GM19397 (cell line): ENCODE results near the gene IGF2BP3.
"Not testable (repeated sequence)": the region's sequence is repeated elsewhere in the genome, so short reads cannot be mapped to it uniquely, and the experiment has no call there.

Source experiments
- ATAC-seq: cut with Tn5 transposase; IDR thresholded peaks from one replicate; pipeline ENCODE4 v1.9.1; 2021; ENCODE audit warnings: mild to moderate bottlenecking, moderate library complexity; ENCODE audit not compliant: unreplicated experiment

The IGF2BP3 gene

DNA sequence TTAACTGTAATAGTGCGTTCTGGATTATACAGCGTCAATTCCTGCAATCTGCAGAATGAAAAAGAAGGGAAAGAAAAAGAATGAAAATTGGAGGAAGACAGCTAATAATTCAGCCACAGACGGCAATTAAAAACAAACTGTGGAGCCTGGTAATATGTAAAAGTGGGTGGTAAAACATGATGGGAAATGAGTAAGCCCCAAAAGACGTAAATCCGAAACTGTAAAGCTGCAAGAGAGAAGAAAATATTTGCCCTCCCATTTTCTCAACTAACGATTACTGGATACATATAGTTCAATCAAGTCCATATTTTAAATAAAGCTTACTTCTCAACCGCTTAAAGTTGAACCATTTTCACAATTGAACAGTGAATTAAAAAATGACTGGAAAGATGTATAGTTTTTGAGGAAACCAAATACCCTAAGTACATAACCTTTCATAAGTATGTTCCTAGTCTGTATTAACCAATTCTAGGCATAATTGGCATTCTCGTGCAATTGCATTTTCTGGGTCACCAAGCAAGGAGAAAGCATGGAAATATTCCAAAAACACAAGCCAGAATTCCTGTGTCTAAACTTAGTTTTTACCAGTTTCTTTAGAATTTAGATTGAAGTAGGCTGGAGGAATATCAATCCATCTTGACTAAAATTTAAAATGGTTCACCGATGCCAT, 126.3 kb downstream of the IGF2BP3 start:
- ATAC-seq, result no peak

DNA sequence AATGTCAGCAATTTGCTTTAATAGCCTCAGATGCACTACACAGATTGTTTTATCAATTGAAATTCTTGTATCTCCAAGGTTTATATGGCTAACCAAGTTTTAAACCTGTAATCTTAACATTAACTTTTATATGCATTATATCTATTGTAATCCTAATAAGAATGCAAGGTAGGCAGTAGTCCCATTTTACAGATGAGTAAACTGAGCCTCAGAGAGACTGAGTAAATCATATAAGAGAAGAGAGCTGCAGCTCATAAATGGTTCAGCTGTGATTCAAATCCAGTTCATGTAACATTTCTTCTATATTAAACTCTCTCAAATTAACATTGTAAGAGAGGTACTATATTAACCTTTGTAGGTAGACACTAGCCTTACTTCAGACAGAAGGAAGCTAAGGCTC, 127.2 kb downstream of the IGF2BP3 start:
- ATAC-seq, result no peak

DNA sequence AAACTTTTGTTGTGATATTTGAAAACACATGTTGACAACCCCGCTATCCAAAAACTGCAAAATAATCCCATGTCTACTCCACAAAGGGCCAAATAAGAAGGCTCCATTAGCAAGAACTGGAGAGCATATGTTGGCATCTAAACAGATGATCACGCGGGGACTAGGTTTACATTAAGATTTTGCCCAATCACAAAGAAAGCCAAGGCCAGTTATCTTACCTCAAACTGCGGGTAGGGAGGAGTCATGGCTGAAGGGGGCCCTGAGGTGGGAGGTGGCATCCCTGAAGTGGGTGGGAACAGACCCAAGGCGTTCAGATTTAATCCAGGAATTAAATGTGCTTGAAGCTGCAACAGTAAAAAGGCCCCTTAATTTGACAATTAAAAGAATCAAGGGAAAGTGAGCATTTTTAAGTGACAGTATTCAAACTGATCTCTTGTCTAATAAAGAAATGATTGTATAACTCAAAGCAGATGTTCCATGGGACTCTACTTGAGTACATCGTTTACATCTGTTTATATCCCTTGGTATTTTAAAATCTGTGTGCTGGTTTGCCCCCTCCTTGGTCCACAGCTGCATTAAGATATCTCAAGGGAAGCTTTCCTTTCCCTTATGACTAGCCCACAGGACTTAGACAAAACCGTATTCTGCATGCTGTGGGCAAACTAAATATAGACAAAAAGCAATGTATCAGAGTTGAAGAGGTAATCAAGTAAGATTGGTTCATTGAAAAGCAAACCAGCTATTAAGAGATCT, 128.3 kb downstream of the IGF2BP3 start:
- ATAC-seq, result no peak

DNA sequence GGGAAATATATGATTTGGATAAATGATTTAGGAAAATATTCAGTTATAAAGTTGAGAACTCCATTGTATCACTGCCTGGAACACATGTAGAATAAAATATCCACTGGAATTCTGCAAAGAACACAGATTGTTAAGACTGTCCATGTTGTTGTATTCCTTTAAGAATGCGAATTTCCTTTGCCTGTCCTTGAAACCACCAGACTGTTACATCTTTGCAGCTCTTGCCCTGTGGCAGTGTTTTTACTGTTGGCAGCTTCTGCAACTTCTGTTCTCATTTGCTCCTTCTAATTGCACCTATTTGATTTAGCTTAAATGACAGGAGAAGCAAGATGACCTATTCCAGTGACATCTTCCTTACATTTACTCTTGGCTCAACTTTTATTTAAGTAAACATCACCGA, 131.4 kb downstream of the IGF2BP3 start:
- no peak for ATAC-seq

DNA sequence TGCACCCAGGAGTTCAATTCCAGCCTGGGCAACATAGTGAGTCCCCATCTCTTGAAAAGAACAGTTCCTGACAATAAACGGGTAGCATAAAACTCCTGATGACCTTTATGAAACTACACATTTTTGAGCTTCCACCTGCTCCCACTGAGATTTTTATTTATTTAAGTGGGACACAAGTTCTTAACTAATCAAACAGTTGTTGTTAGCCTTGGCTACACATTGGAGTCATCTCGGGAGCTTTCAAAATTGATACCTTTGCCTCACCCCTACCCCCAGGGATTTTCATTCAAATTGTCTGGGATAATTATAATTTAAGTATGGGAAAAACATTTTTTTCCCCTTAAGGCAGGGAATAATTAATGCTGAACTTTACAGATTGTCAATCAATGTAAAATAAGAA, 131.9 kb downstream of the IGF2BP3 start:
- no peak for ATAC-seq

DNA sequence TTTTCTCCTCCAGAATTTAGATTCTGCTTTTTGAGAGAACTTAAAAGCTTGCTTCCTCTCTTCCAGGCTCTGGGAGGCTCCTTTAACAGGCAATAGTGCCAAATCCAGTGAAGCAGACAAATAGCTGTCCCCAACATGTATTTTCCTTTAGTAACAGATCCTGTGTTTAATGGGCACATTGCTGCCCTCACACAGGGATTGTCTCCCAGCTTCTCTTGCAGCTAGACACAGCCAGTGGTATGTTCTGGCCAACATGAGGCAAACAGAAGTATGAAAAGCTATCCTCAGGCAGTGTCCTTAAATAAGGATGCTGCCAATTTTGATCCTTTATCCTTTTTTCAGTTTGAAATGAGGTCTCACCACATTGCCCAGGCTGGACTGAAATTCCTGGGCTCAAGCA, 132.9 kb downstream of the IGF2BP3 start:
- no peak for ATAC-seq

DNA sequence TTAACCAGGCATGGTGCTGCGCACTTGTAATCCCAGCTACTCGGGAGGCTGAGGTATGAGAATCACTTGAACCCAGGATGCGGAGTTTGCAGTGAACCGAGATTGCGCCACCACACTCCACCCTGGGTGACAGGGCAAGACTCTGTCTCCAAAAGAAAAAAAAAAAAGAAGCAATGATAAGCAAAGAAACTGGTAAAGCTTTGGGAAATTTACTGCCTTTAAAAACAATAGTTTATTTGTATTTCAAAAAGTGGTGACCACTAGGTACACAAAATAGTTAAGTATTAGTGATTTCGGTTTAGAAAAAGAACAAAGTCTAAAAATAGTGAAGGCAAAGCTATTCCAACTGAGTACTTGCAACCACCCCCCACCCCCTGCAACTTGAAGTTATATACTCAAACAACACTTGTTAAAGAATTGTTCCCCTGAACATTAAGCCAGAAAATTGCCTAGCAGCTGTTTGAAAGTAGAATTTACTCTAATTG, 133.4 kb downstream of the IGF2BP3 start:
- ATAC-seq, result no peak

DNA sequence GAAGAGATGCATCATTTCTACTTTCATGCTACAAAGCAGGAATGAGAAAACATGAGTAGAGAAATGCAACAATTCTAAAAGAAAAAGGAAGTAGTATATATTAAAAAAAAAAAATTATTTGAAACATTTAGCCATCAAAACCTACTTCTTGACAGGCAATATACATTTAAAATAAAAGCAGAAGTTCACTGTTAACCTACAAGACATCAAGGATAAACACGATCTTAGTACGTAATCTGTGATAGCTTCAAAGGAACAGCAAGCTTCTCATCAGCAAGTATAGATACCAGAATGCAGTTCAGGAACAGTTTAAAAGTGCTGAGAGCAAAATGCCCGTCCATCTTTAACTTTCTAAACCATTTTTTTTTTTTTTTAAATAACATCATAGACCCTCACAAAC, 134.2 kb downstream of the IGF2BP3 start:
- no peak for ATAC-seq

DNA sequence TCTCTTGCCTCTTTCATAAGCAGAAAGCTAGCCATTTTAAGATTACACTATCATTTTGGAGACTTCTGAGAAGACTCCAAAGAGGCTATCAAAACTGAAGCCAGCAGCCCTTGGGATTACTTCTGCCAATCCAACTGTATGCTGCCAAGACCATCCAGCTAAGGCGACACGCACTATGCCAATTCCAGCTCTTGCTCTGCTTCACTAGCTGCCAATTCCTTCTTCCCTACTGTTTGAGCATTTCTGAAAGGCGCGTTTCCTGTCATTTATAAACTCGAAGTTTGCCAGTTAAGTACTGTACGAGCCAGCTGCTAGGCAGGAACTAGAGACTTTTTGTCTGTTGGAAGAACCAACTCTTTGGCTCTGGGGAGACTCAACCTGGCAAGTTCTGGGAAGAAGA, 134.7 kb downstream of the IGF2BP3 start:
- no peak for ATAC-seq

DNA sequence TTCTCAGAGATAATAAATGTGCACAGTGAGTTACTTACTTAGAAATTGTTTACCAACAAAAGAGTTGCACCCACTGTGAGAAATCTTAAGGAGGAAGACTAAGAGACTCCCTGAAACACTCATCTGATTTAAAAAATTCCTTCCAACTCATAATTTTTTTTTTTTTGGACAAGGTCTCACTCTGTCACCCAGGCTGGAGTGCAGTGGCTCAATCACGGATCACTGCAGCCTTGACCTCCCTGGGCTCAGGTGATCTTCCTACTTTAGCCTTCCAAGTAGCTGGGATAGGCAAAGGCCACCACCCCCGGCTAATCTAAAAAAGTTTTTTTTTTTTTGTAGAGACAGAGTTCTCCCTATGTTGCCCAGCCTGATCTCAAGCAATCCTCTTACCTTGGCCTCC, 135.2 kb downstream of the IGF2BP3 start:
- no peak for ATAC-seq

DNA sequence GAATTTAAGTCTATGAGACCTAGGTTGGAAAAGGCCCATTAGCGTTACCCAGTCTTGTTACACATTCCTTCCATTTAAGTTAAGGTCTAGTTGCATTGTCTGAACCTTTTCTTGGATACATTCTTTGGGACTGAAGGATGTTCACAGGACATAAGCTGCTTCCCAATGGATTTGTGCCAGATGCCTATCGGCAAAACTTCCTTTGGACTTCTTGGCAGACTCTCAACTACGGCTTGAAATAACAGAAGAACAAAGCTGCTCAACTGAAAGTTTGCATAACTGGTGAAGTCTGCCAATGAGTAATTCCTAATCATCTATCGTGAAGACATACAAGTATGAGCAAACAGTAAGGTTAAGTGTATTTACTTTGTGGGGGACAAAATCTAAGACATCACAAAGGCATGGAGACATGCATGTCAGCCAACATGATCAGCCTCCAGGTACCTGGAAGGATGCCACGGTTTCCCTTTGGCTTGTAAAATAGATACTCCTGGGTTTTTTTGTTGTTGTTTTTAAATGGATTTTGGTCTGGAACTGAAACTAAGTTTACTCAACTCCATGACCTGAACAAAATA, 135.7 kb downstream of the IGF2BP3 start:
- no peak for ATAC-seq

DNA sequence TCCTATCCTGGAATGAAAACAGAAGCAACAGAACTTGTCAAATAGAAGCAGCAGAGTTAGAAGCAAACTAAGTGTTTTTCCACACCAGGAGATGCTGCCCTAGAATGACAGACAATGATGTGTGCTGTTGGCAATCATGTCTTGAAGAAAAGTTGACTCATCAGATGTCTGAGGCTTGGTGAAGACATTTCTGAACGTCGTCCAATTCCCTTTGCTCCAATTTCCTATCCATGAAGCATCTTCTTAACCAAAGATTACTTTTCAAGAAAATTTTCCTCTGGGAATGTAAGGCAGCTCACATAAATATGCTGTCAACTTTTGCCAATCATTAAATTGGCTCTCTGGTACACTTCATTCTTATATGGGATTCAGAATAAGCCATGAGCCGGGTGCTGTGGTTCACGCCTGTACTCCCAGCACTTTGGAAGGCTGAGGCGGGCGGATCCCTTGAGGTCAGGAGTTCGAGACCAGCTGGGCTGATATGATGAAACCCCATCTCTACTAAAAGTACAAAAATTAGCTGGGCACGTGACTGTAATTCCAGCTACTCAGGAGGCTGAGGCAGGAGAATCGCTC, 136.5 kb downstream of the IGF2BP3 start:
- no peak for ATAC-seq

DNA sequence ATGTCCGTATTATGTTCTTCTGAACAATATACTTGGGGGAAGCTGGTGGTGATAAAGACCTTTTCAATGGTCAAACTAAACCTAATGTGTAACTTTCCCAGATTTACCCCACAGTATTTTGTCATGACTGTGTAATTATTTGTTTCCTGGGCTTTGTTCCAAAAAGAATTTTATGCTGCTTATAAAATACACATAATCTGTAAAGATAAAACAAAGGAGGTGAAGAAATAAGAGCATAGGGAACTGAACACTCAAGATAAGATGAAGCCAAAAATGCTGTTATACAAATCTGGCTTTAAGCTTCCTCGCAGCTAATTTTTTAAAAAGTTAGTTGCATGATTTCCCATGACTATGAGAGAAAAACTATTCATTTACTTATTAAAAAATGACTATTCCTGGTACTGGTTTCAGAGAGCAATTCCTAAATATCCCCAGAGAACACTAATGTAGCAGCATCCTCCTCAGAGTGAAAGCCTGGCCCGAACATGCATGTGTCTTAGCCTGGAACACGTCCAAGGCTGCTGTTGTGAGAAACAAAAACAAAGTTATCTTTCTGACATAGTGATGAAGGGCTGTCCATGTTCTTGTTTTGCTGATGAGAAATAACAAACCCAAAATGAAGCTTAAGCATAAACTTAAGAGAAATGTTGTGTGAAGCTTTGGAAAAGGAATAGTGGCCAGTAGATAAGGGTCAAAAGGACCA, 137.2 kb downstream of the IGF2BP3 start:
- ATAC-seq, result no peak

DNA sequence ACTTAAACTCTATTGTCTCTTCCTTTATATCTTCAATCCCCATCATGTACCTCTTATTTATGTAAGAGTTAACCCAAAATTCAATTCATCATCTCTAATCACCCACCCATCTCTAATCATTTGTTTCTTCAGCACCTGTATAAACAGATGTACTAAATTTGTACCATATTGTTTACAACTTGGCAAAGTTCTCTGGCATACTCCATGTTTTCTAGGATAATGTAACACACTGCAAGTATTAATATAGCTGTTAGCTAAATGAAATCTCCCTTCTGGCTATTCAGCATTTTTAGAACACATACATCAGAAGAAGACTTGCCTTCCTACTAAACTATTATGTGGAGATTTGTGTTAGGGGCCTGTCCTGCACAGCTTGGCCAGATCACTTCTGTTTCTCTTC, 138.1 kb downstream of the IGF2BP3 start:
- no peak for ATAC-seq

DNA sequence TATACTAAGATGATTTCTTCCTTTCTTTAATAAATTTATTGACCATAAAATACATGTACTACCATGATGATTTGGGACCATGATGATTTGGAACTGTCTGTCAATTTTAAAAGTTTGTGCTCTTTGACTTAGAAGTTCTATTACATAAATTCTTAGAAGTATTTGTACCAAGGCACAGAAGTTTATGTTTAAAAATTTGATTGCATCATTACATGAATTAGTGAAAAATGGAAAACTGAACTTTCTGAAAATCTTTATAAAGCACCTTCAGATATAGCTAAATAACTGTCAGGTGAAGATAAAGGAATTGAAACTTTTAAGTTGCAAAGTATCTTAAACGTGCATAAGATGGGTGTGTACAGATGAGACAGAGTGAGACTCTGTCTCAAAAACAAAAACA, 139.2 kb downstream of the IGF2BP3 start:
- ATAC-seq, result no peak

DNA sequence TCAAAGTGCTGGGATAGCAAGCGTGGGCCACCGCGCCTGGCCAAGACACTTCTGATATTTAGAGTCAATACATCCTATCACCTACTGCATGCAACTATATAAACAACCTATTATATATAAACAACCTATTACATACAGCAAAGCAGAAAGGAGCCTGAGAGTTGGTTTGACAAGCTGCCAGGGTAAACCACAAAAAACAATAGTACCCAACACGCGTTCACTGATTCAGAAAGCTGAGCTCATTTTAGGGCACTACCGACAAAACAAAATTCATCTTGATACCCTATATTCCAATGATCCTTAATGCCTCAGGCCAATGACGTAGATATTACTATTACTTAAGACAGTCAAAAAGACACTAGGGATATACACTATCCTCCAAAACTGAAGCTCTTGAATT, 154.9 kb downstream of the IGF2BP3 start:
- ATAC-seq, result no peak

DNA sequence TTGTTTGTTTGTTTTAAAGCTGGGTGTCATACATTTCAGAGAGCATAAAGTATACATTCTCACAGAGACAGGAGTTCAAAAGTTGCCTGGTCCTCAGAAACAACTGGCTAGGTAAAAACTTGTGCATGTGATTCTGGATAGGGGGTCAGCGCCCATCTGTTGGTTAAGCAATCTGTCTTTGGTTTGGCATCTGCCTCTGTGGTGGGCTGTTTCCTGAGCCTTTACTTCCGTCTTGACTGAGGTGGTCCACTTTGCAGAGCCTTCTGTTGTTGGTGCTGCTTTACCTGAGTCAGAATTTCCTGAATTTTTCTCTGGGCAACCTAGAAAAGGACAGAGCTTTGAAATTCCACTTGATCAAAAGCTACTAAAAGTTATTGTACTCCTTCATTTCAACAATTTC, 158.2 kb downstream of the IGF2BP3 start:
- not testable (repeated sequence) for ATAC-seq

DNA sequence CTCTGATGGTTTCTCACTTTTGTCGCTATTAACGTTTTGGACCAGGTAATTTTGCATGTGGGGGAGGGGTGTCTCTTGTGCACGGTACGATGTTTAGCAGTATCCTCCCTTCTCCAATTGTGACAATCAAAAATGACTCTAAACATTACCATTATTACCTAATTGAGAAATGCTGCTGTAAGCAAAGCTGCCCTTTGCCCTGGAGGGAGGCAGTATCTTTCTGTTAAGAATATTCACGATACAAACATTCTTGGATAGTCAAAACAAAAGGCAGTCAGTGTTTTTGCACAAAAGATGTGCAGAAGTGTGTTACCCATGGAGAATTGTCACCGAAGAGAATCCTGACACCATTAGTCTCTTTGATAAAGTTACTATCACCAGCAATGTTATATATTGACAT, 161.5 kb downstream of the IGF2BP3 start:
- no peak for ATAC-seq

DNA sequence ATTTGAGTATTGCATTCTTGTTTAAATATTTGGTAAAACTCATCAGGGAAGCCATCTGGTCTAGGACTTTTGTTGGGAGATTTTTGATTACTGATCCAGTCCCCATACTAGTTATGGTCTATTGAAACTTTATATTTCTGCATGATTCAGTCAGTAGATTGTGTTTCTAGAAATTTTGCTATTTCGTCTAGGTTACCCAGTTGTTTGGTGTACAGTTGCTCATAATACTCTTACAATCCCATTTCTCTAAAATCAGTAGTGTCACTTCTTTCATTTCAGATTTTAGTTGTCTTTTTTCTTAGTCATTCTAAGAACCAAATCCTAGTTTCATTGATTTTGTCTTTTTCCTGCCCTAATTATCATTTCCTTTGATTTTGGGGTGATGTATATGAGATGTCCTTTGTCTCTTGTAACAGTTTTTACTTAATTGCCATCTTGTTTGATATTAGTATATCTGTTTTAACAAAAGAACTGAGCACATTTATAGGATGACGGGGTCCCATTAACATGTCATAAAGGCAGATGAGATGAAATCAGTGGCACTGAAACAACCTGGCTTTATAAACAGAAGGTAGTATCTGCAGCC, 163.3 kb downstream of the IGF2BP3 start:
- no peak for ATAC-seq

DNA sequence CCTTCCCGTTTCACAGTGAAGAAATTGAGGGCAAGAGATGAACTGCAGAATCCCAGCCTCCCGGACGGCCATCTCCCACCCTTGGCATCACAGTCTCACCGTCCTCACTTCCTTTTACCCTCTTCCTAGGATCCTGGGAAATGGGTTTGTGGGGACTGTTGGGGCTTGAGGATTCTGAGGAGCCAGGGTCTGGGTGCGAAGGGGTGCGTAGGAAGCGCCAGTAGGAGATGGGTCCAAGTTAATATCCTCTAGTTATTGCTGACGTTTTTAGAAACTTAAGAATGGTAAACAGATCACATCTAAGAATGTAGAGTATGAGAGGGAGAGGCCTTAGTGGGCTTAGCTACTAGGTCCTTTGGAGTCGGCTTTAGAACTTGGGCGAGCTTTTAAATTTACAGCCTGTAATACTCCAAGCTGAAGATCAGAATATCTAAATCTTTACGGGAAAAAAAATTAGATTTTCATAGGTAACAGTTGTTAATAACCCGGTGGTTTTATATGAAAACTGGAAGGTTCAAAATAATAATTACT, 170.5 kb downstream of the IGF2BP3 start:
- ATAC-seq, result peak; percentile 8
